BJ (cell line): Measurements from ENCODE around the gene PPP6R1. TPM values are rescaled to one million over a fixed set of nuclear protein-coding genes. Genes with fewer than 3 reads are reported as not detected.
A peak's percentile ranks its signal among the peaks of the same experiment; 100 is the strongest.

ENCODE experiments used
- CTCF ChIA-PET: fragments of 350-600 bp; formaldehyde crosslinking; extraction: SDS; loops from one replicate; lab custom pipeline; 2021; ENCODE audit warnings: antibody characterized with exemption, inconsistent platforms; lab: Yijun Ruan, JAX
- POLR2A ChIA-PET: fragments of 300-600 bp; sonication (Branson Sonifier 250); formaldehyde crosslinking; extraction: SDS; loops from one replicate; lab custom pipeline; 2021; ENCODE audit warnings: antibody characterized with exemption; lab: Charles Lee
- DNase-seq: peaks from one replicate; pipeline ENCODE4 v3.0.0-alpha.2; 2011; ENCODE audit warnings: low read depth
- H3K27me3 ChIP-seq: 2 replicates; pipeline ENCODE4 v1.6.0; 2011; ENCODE audit warnings: low read length; ENCODE audit not compliant: control insufficient read depth, insufficient read depth
- H3K36me3 ChIP-seq: 2 replicates; pipeline ENCODE4 v1.5.1; 2011; ENCODE audit warnings: low read length; ENCODE audit not compliant: control insufficient read depth, insufficient read depth
- H3K4me3 ChIP-seq: 2 replicates; pipeline ENCODE4 v1.5.1; 2011; ENCODE audit warnings: low read depth, mild to moderate bottlenecking, control low read depth, low read length
- CTCF ChIP-seq: IDR thresholded peaks from 2 replicates; pipeline ENCODE4 v1.5.1; 2011; ENCODE audit warnings: low read depth, mild to moderate bottlenecking, control low read depth, inconsistent platforms, low read length, moderate library complexity; ENCODE audit not compliant: insufficient read depth
- polyA plus RNA-seq: library from polyadenylated mRNA; depleted of rRNA; stranded (reverse); fragments of >200 nt; gene quantifications from 2 replicates; pipeline ENCODE4 v1.2.3, GENCODE V29; 2011

PPP6R1 gene
- polyA plus RNA-seq, 1 experiment, result 42.5 TPM

GRCh38 chr19:55289117-55289796 is 30.4 kb upstream of the PPP6R1 start:
- Histone ChIP-seq H3K4me3 (no peak overlapping the region), H3K36me3 (peaks cover 7% of the 10 kb centered on the region), H3K27me3 (no peaks in the 10 kb centered on the region)
- TF ChIP-seq CTCF, result no peak
- CTCF ChIA-PET, result interaction anchor here (0.6 kb wide), 1 partner anchor 19 kb away, joined by 3 read pairs; no protein-coding TSS in a partner anchor
- POLR2A ChIA-PET, result no interaction called here
- no peak for DNase-seq

DNA sequence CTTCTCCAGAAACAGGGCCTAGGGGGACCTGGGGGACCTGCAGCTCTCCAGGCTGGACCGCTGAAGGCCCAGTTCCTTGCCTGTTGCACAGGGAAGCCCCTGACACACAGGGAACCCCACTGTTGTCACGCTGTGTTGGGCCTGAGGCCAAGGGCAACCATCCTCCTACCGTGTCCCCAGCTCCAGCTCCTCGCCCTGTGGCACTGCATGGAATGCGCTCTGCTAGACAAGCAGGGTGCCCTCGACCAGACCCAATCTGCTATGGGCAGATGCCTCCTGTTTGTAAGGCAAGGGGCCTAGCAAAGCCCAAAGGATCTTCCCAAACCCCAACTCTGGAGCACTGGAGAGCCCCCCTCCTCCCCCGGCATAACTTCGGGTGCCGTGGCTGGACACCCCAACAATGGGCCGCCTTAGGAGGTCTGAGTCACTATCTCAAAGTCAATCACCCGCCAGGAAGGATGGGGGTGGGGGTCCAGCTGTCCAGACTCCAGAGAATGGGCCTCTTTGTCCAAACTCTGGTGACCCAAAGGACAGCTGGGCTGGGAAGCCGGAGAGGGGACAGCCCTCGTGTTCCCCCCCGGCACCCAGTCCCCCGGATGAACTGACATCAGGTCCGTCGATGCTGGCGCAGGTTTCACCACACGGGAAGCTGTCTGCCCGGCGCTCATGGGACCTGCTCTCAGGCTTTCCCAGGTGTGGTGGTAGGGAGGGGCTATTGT is 28.7 kb upstream of the PPP6R1 start:
- CTCF ChIA-PET, result interaction anchor here (1.3 to 1.5 kb wide), 3 partner anchors 14 to 131 kb away, joined by 3 to 7 read pairs (median 4); partner anchors contain the start of gene TMEM238
- peaks cover 6% of the 10 kb centered on the region for H3K36me3 ChIP-seq
- H3K27me3 ChIP-seq, result no peaks in the 10 kb centered on the region
- DNase-seq, result no peak
- POLR2A ChIA-PET, result no interaction called here
- H3K4me3 ChIP-seq, result no peak overlapping the region
- no peak for TF ChIP-seq CTCF

DNA sequence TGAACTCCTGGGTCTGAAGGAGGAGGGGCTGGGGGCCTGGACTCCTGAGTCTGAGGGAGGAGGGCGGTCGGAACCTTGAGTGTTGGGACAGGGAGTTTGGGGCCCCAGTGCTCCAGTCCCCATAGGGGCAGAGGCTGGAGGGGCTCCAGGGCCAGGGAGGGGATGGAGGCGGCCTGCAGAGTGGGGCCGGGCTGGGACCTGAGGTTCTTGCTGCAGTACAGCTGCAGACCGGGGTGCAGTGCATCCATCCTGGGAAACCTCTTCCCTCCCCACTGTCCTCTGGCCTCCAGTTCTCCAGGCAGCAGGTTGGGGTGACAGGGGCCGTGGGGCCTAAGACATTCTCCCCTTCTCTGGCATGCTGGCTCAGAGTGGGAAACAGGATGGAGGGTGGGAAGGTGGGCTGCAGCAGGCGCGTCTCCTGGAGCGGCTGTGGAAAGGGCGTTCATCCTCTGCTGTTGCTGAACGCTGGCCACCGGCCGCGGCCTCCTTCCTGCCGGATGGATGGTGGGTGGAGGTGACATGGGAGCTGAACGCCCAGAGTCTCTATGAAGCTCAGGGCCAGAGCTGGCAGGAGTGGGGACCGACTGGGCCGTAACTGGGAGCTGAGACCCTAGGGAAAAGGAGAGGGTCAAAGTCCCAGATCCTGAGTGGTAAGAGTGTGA is 26.5 kb upstream of the PPP6R1 start:
- no peak for DNase-seq
- POLR2A ChIA-PET, result no interaction called here
- no peak for TF ChIP-seq CTCF
- CTCF ChIA-PET, result interaction anchor here (1.8 kb wide), 1 partner anchor 16 kb away, joined by 8 read pairs; no protein-coding TSS in a partner anchor
- Histone ChIP-seq H3K27me3 (no peaks in the 10 kb centered on the region), H3K4me3 (peak overlapping the region; percentile 57), H3K36me3 (peaks cover 6% of the 10 kb centered on the region)

GRCh38 chr19:55284405-55285058 is 25.7 kb upstream of the PPP6R1 start:
- no peak for TF ChIP-seq CTCF
- peaks cover 6% of the 10 kb centered on the region for H3K36me3 ChIP-seq
- no peaks in the 10 kb centered on the region for H3K27me3 ChIP-seq
- no peak for DNase-seq
- ChIA-PET POLR2A (no interaction called here), CTCF (interaction anchor here (1.3 to 1.8 kb wide), 2 partner anchors 17 to 124 kb away, joined by 3 to 8 read pairs; no protein-coding TSS in a partner anchor)
- H3K4me3 ChIP-seq, result peak overlapping the region; percentile 57
